HUES6 (cell line): Measurements from ENCODE around the gene PARP11.
A peak's percentile ranks its signal among the peaks of the same experiment; 100 is the strongest.

ENCODE experiments used
- H3K27ac ChIP-seq: 2 replicates; pipeline ENCODE4 v1.7.0; 2013; ENCODE audit warnings: low read depth, mild to moderate bottlenecking, low read length, inconsistent platforms
- H3K27me3 ChIP-seq: 2 replicates; pipeline ENCODE4 v1.6.1; 2013; ENCODE audit warnings: low read length; ENCODE audit not compliant: control insufficient read depth, insufficient read depth
- H3K36me3 ChIP-seq: 2 replicates; pipeline ENCODE4 v1.6.1; 2013; ENCODE audit warnings: low read length; ENCODE audit not compliant: control insufficient read depth, insufficient read depth
- H3K4me1 ChIP-seq: 2 replicates; pipeline ENCODE4 v1.6.1; 2013; ENCODE audit warnings: low read length; ENCODE audit not compliant: control insufficient read depth, insufficient read depth
- H3K4me3 ChIP-seq: 2 replicates; pipeline ENCODE4 v1.5.1; 2013; ENCODE audit warnings: low read depth, low read length
- H3K9ac ChIP-seq: one replicate; pipeline ENCODE4 v1.6.1; 2013; ENCODE audit warnings: mild to moderate bottlenecking, low read length
- H3K9me3 ChIP-seq: 2 replicates; pipeline ENCODE4 v1.6.1; 2013; ENCODE audit warnings: low read depth, low read length; ENCODE audit not compliant: control insufficient read depth, insufficient read depth

The PARP11 gene, protein sequence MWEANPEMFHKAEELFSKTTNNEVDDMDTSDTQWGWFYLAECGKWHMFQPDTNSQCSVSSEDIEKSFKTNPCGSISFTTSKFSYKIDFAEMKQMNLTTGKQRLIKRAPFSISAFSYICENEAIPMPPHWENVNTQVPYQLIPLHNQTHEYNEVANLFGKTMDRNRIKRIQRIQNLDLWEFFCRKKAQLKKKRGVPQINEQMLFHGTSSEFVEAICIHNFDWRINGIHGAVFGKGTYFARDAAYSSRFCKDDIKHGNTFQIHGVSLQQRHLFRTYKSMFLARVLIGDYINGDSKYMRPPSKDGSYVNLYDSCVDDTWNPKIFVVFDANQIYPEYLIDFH

DNA sequence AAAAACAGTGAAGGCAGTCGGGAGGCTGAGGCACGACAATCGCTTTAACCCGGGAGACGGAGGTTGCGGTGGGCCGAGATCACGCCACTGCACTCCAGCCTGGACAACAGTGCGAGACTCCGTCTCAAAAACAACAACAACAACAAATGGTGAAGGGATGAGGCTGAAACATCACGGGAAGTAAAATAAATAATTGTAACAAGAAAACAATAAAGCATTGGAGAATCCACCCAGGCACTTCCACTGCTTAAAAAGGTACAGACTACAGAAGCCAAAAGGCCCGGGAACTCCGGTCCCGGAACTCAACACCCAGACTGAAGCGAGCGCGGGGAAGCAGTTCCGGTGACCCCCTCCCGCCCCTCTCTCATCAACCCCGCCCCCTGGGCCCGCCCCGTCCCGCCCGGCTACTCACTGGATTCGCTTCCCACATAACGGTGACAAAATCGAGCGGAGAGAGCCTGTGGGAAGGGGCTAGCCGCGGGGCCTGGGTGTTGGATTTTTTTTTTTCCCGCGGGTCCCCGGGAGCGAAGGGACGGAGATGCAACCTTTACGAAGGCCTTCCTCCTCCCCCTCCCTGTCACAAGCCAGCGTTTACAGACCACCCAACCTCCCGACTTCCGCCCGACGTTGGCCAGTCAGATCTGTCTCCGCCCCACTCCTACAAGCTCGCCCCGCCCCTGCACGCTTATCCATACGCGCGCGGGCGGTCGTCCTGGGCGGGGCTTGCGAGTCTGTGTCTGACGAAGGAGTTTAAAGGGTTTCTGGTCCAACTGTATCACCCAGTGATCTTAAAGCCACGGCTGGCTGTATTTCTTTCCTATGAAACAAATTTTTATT is at the start of gene PARP11:
PARP11 (minus strand) TSS at position 600 of the 837 bp plus-strand sequence; CDS start at position 430, 170 bp downstream.
- H3K27ac ChIP-seq = peak within 1 kb of the TSS; percentile 67; the same call in 1 of the 2 replicates
- peaks cover 14% of the 10 kb centered on the region; the same call in 1 of the 2 replicates for H3K4me1 ChIP-seq
- peak within 1 kb of the TSS; percentile 90 for H3K4me3 ChIP-seq
- H3K27me3 ChIP-seq = no peaks in the 10 kb centered on the region
- H3K36me3 ChIP-seq = no peaks in the 10 kb centered on the region
- H3K9ac ChIP-seq = peak within 1 kb of the TSS; percentile 79
- H3K9me3 ChIP-seq = no peaks in the 10 kb centered on the region

DNA sequence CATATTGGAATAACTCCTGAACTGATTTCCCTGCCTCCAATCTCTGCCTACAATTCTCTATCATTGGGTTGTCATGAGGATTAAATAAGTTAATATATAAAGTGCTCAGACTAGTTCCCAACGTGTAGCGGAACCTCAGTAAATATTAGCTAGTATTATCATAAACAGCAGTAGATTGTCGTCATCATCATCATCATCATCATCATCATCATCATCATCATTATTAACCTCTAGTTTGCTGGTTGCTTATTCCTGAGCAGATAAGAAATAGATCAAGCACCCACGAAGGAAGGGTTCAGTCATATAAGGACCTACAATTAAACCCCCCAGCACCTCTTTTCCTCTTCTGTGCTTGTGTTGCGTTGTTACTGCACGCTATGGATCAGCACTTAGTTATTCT is 48.8 kb upstream of the PARP11 start:
- peaks cover 13% of the 10 kb centered on the region for H3K4me1 ChIP-seq
- H3K27ac ChIP-seq = no peak overlapping the region
- peaks cover 3% of the 10 kb centered on the region for H3K27me3 ChIP-seq
- no peaks in the 10 kb centered on the region for H3K36me3 ChIP-seq
- H3K9ac ChIP-seq = no peak overlapping the region
- H3K9me3 ChIP-seq = no peaks in the 10 kb centered on the region
- H3K4me3 ChIP-seq = no peak overlapping the region

- H3K27ac ChIP-seq = no peak overlapping the region
- H3K27me3 ChIP-seq = peaks cover 3% of the 10 kb centered on the region
These were observed 48.3 kb upstream of the PARP11 start for GRCh38 chr12:3921526-3921925.

GRCh38 chr12:3921151-3921471 is 47.9 kb upstream of the PARP11 start:
- H3K4me1 ChIP-seq = peaks cover 13% of the 10 kb centered on the region
- no peaks in the 10 kb centered on the region for H3K9me3 ChIP-seq
- no peaks in the 10 kb centered on the region for H3K36me3 ChIP-seq
- no peak overlapping the region for H3K4me3 ChIP-seq
- peaks cover 3% of the 10 kb centered on the region for H3K27me3 ChIP-seq
- H3K9ac ChIP-seq = no peak overlapping the region
- no peak overlapping the region for H3K27ac ChIP-seq

More at GRCh38 chr12:3921526-3921925, 48.3 kb upstream of the PARP11 start:
- H3K36me3 ChIP-seq = no peaks in the 10 kb centered on the region
- peaks cover 13% of the 10 kb centered on the region for H3K4me1 ChIP-seq
- no peaks in the 10 kb centered on the region for H3K9me3 ChIP-seq
- H3K4me3 ChIP-seq = no peak overlapping the region
- no peak overlapping the region for H3K9ac ChIP-seq

DNA sequence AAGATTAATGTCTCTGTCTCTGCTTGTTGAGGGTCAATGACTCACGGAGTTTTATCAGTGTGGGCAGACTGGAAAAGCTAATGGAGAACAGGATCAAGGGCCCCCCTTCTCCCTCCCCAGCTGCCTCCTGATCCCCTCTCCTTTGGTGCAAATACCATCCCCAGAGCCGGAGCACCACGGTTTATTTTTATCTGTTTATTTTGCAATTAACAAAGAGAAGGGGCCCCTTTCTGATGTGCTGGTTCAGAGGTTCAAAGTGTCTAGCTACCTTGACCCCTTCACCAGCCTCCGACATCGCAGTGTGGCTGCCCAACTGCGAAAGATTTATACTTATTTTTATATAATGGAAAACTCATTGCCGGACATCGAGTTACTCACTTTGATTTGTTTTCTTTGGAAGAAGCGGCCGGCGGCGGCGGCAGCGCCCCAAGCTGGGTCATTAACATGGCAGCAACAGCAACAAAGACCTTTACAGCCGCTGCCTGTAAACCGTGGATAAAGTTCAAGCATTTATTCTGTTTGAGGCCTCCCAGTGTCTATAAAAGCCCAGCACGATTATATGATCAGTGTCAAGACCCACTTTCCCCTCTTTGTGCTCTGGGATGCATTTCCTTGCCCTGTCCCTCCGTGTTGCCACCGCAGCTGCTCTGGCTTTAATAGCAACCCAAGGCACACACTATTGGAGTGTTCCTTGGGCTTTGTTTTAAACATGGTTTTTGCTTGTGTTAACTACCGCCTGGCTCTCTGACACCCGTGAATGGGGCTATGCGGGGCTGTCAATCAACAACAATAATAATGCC is 47.4 kb upstream of the PARP11 start:
- Histone ChIP-seq H3K9ac (no peak overlapping the region), H3K27me3 (peaks cover 3% of the 10 kb centered on the region), H3K4me1 (peaks cover 13% of the 10 kb centered on the region)

GRCh38 chr12:3913278-3913677 is 40.1 kb upstream of the PARP11 start:
- Histone ChIP-seq H3K27ac (no peak overlapping the region), H3K9ac (no peak overlapping the region), H3K4me1 (peaks cover 8% of the 10 kb centered on the region), H3K27me3 (no peaks in the 10 kb centered on the region), H3K36me3 (no peaks in the 10 kb centered on the region), H3K9me3 (peaks cover 32% of the 10 kb centered on the region), H3K4me3 (no peak overlapping the region)

More for the DNA sequence above, 47.4 kb upstream of the PARP11 start:
- Histone ChIP-seq H3K27ac (no peak overlapping the region), H3K36me3 (no peaks in the 10 kb centered on the region), H3K9me3 (no peaks in the 10 kb centered on the region), H3K4me3 (no peak overlapping the region)

- Histone ChIP-seq H3K27ac (no peak overlapping the region), H3K9ac (no peak overlapping the region), H3K4me3 (no peak overlapping the region), H3K9me3 (peaks cover 32% of the 10 kb centered on the region), H3K27me3 (no peaks in the 10 kb centered on the region), H3K36me3 (no peaks in the 10 kb centered on the region), H3K4me1 (peaks cover 8% of the 10 kb centered on the region)
These were observed 39.7 kb upstream of the PARP11 start for GRCh38 chr12:3912863-3913262.

GRCh38 chr12:3911409-3911808 is 38.2 kb upstream of the PARP11 start:
- no peak overlapping the region for H3K4me3 ChIP-seq
- H3K27me3 ChIP-seq = no peaks in the 10 kb centered on the region
- no peak overlapping the region for H3K27ac ChIP-seq
- H3K4me1 ChIP-seq = peaks cover 8% of the 10 kb centered on the region
- no peaks in the 10 kb centered on the region for H3K36me3 ChIP-seq
- H3K9ac ChIP-seq = no peak overlapping the region
- H3K9me3 ChIP-seq = peaks cover 32% of the 10 kb centered on the region

DNA sequence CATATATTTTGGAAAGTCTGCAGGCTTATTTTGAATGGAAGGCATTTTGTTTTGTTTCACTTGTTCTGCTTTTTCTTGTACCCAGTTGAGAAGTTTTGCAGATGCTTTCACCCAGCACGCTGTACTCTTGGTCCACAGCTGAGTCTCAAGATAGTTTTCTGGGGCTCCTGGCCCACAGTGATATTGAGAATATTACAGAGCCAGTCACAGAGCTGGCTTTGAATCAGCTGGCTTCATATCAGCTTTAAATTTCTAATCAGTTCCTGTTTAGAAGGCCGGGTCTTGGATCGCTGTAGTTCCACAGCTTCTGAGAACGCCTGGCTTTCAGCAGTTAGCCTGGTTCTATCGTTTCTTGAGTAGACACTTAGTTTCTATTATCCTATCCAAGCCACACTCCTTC is 32.5 kb upstream of the PARP11 start:
- H3K27ac ChIP-seq = no peak overlapping the region
- H3K9me3 ChIP-seq = peaks cover 5% of the 10 kb centered on the region; the same call in 1 of the 2 replicates
- H3K4me1 ChIP-seq = peaks cover 3% of the 10 kb centered on the region; the same call in 1 of the 2 replicates
- H3K27me3 ChIP-seq = no peaks in the 10 kb centered on the region
- H3K36me3 ChIP-seq = no peaks in the 10 kb centered on the region
- no peak overlapping the region for H3K9ac ChIP-seq
- H3K4me3 ChIP-seq = no peak overlapping the region

DNA sequence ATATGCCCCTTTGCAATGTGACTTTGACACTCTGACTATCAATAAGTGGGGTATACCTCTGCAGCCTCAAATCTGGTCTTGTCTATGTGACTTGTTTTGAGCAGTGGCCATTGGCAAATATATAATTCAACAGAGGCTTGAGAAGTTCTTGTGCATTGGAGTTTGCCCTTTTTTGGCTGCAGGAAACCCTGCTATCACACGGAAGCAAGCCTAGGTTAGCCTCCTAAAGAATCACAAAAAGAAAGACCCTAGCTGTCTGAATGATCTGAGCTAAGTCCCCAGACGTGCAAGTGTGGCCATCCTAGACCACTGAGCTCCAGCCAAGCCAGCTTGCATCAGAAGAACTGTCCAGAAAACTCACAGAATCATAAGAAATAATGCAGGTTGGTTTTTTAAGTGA is 31.8 kb upstream of the PARP11 start:
- H3K27me3 ChIP-seq = no peaks in the 10 kb centered on the region
- H3K9me3 ChIP-seq = peaks cover 3% of the 10 kb centered on the region; the same call in 1 of the 2 replicates
- H3K27ac ChIP-seq = no peak overlapping the region
- no peak overlapping the region for H3K9ac ChIP-seq
- H3K4me1 ChIP-seq = peaks cover 3% of the 10 kb centered on the region; the same call in 1 of the 2 replicates
- H3K4me3 ChIP-seq = no peak overlapping the region
- H3K36me3 ChIP-seq = no peaks in the 10 kb centered on the region
